ENCODE measurements around the gene CENPP. TPM values are rescaled to one million over a fixed set of nuclear protein-coding genes. Genes with fewer than 3 reads are reported as not detected.
A peak's percentile ranks its signal among the peaks of the same experiment; 100 is the strongest.
"Not testable (repeated sequence)": the region's sequence is repeated elsewhere in the genome, so short reads cannot be mapped to it uniquely, and the experiment has no call there.

CENPP gene
- total RNA-seq, 1 donor from 2014 or later = 13.1 TPM

- DNase-seq (ENCODE audit: low read depth) = no peak
Observed at GRCh38 chr9:92529124-92529523, 203.4 kb downstream of the CENPP start.

GRCh38 chr9:92530893-92531292 is 205.1 kb downstream of the CENPP start:
- DNase-seq (ENCODE audit: low read depth) = no peak

- DNase-seq (ENCODE audit: low read depth) = no peak
Observed at GRCh38 chr9:92534204-92534603, 208.5 kb downstream of the CENPP start.

- DNase-seq (ENCODE audit: low read depth) = peak; percentile 17
Observed at GRCh38 chr9:92534674-92535073, 208.9 kb downstream of the CENPP start.

GRCh38 chr9:92535940-92536850 is 210.4 kb downstream of the CENPP start, which contains the start of gene ECM2:
ECM2 (minus strand) TSS chr9:92535990; CDS start chr9:92522866, 13,124 bp downstream.
- peak; percentile 79 for DNase-seq (ENCODE audit: low read depth)

- DNase-seq (ENCODE audit: low read depth) = peak; percentile 78
Observed at GRCh38 chr9:92538541-92538940, 212.8 kb downstream of the CENPP start.

- DNase-seq (ENCODE audit: low read depth) = no peak
Observed at GRCh38 chr9:92543972-92544371, 218.2 kb downstream of the CENPP start.

GRCh38 chr9:92545002-92545510 is 219.3 kb downstream of the CENPP start:
- no peak for DNase-seq (ENCODE audit: low read depth)

- DNase-seq (ENCODE audit: low read depth) = no peak
Observed at GRCh38 chr9:92547356-92547755, 221.6 kb downstream of the CENPP start.

GRCh38 chr9:92550765-92551164 is 225.0 kb downstream of the CENPP start:
- DNase-seq (ENCODE audit: low read depth) = no peak

- no peak for DNase-seq (ENCODE audit: low read depth)
Observed at GRCh38 chr9:92558612-92559374, 233.0 kb downstream of the CENPP start.

GRCh38 chr9:92561374-92562330 is 235.9 kb downstream of the CENPP start:
- DNase-seq (ENCODE audit: low read depth) = peak; percentile 12

GRCh38 chr9:92562461-92562967 is 236.8 kb downstream of the CENPP start:
- DNase-seq (ENCODE audit: low read depth) = peak; percentile 82

GRCh38 chr9:92563116-92564100 is 237.7 kb downstream of the CENPP start:
- DNase-seq (ENCODE audit: low read depth) = peak; percentile 19

- peak; percentile 84 for DNase-seq (ENCODE audit: low read depth)
Observed at GRCh38 chr9:92564504-92564903, 238.8 kb downstream of the CENPP start.

GRCh38 chr9:92564982-92565381 is 239.2 kb downstream of the CENPP start:
- peak; percentile 81 for DNase-seq (ENCODE audit: low read depth)

GRCh38 chr9:92571871-92572270 is 246.1 kb downstream of the CENPP start:
- not testable (repeated sequence) for DNase-seq (ENCODE audit: low read depth)

GRCh38 chr9:92573612-92574011 is 247.9 kb downstream of the CENPP start:
- not testable (repeated sequence) for DNase-seq (ENCODE audit: low read depth)

GRCh38 chr9:92576175-92576574 is 250.4 kb downstream of the CENPP start:
- no peak for DNase-seq (ENCODE audit: low read depth)
